SHP77 treated with DMSO at 0.1 percent for 48 hours (cell line): ENCODE measurements around the gene ABCF1.

Experiments
- DNase-seq: peaks from one replicate; lab custom pipeline; 2025; lab: John Stamatoyannopoulos, UW

Gene ABCF1

DNA sequence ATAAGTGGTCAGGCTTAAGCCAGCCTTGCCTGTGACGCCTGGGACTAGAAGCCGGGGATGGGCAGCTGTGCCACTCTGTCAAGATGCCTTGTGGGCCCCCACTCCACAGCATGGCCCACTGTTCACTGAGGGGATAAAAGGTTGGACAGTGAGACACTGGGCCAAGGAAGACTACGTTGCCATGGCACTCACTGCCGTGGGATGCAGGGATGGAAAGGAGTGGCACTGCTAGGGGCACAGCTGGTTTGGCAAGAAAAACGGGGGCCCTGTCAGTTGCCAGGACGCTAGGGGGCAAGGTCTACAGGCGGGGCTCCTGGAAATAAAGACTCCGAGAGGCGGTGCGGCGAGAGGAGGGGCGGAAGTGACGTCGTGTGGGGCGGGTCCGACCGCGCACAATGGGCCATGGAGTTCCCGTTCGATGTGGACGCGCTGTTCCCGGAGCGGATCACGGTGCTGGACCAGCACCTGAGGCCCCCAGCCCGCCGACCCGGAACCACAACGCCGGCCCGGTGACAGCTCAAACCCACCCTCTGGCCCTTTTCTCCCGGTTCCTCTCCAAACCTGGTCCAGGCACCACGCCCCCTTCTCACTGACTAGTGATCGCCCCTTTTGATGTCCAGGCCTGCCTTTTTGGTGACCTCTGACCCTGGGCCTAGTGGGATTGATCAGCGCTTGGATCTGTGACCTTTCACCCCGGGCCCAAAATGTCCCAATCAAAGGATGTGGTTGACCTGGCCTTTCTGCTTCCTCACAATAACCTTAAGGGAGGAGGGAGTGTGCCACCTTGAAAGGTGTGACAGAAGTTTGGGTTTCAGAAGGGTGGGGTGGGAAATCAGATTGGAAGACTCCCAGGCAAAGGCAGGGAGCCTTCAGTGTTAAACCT, 55.5 kb downstream of the ABCF1 start, which contains the start of gene ATAT1:
Gene ATAT1 (plus strand): TSS at position 391 of the 883 bp plus-strand sequence.
- DNase-seq: peak; percentile 56

DNA sequence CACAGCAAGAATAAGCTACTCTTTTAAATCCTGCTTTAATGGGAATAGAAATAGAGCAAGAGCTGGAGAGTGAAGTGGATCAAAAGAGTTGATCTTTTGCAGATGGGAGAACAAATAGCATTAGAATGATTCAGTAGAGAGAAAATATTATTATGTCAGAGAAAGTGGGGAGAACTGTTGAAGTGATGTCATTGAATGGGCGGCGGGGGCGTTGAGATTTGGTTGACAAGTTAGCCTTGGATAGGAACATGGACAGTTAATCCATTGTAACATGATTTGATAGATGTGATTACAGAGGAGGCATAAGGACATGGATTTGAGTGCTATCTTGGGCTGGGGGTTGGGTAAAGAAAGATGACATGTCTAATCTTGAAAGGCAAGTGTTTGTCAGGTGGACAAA, 64.6 kb downstream of the ABCF1 start:
- DNase-seq: no peak

DNA sequence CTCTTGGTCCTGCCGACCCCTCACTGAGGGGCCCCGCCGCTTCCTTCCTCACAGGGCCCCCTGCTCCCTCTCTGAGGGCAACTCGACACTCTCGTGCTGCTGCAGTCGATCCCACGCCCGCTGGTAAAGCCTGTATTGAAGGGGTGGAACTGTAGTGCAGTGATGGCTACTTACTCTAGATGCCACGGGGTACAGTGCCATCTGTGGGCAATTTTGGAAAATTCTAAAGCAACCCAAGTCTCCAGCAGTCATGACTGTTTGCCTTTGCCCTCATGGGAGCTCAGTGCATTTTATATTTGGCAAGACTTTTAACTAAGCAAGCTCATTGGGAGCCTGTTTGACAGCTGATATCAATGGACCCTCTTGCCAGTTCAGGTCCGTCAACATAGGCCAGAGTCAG, 69.2 kb downstream of the ABCF1 start:
- no peak for DNase-seq

DNA sequence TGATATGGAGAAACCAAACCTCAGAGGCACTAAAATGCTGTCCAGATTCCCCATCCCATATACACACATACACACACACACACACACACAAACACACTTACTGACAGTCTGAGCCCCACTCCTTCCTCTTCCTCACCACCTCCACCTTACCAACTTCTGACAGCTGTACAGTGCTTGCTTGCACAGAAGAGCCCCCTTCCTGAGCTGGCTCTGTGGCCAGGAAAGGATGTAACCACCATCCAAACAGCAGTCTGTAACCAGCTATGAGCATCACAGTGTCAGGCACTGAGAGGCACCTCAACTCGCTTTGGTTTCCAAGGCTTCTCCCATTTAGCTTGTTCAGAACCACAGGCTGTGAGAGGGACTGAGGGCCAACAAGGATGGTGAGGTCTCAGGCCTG, 69.8 kb downstream of the ABCF1 start:
- no peak for DNase-seq
